Ovary (tissue), 9 donors: ENCODE data around the gene HK1. TPM values are rescaled to one million over a fixed set of nuclear protein-coding genes. Genes with fewer than 3 reads are reported as not detected.

Source experiments
- DNase-seq, 5 donors: peaks; one replicate each; pipeline ENCODE4 v3.0.0-alpha.2; 2019 to 2020
- H3K27ac ChIP-seq, 2 donors: fragments of 200-600 bp; one replicate each; pipeline versions ENCODE4 v1.5.1 to v1.8.0; 2019 to 2022
- H3K27me3 ChIP-seq: fragments of 200-600 bp; one replicate; pipeline ENCODE4 v1.8.0; 2022
- H3K36me3 ChIP-seq: fragments of 200-600 bp; sonication (generic); one replicate; pipeline ENCODE4 v1.5.1; 2019
- H3K4me1 ChIP-seq: one replicate; pipeline ENCODE4 v1.8.1; 2013; ENCODE audit warnings: mild to moderate bottlenecking, moderate library complexity; ENCODE audit not compliant: insufficient read depth
- H3K4me3 ChIP-seq: fragments of 200-600 bp; sonication (generic); one replicate; pipeline ENCODE4 v1.5.1; 2017
- H3K9me3 ChIP-seq, 2 donors: fragments of 200-600 bp in 1 of 2; sonication (generic) in 1 of 2; one replicate each; pipeline versions ENCODE4 v1.5.1 to v1.8.1; 2013 to 2019; ENCODE audit warnings: mild to moderate bottlenecking in 1 of 2, moderate library complexity in 1 of 2
- CTCF ChIP-seq, 3 donors: fragments of 450-650 bp in 2 of 3; fragments of 200-600 bp in 1 of 3; IDR thresholded peaks; one replicate each; pipeline versions ENCODE4 v1.5.1 to v1.8.0; 2016 to 2022; ENCODE audit warnings: antibody characterized with exemption in 3 of 3, mild to moderate bottlenecking in 1 of 3
- EP300 ChIP-seq: sonication (generic); formaldehyde crosslinking; IDR thresholded peaks from one replicate; pipeline ENCODE4 v1.6.1; 2017; ENCODE audit warnings: antibody characterized with exemption
- POLR2A ChIP-seq: fragments of 450-650 bp; IDR thresholded peaks from one replicate; pipeline ENCODE4 v1.6.1; 2017; ENCODE audit warnings: antibody characterized with exemption, mild to moderate bottlenecking, moderate library complexity
- WGBS, 3 donors: extraction: QIAGEN DNeasy Blood & Tissue Kit in 1 of 3; methylation state at CpG; one replicate each; pipeline versions ENCODE4 v1.1.5 to v1.1.7; 2013 to 2017; 5-methylcytosine and 5-hydroxymethylcytosine counted together
- intact Hi-C, 4 donors: fragments of 100-400 bp; cut with DNase I; formaldehyde crosslinking; loops; one replicate each; pipeline versions ENCODE4 v1.11.0 to v1.15.1; 2022 to 2023
- polyA plus RNA-seq, 2 donors: library from polyadenylated mRNA; stranded (reverse); fragments of 200-250 nt in 1 of 2; fragments of 350-450 nt in 1 of 2; fragmentation: Illumina TruSeq in 1 of 2; extraction: RNeasy Lipid Tissue Mini Kit (QIAGEN cat#74804) in 1 of 2; gene quantifications; one replicate each; pipeline ENCODE4 v1.2.3, GENCODE V29; 2013 to 2014
- total RNA-seq, 7 donors: library from RNA; depleted of rRNA in 2 of 7; stranded (reverse); fragments of >200 nt in 2 of 7; fragmentation: NEBNext Ultra II Directional in 3 of 7; extraction: Animal tissue kit (Norgen Biotek cat#: 25700) in 3 of 7; gene quantifications; one replicate each; pipeline versions ENCODE4 v1.1.0 to v1.2.4, GENCODE V29; 2016 to 2023
- donor health status: DM: no; HTN: no; CAD: no; lungs with moderate emphysema.
- donor health status: DM: no; HTN: no; CAD: no.
- donor health status: Bipolar disorder and iron deficiency.
- donor health status: DM: yes; HTN: yes; CAD: no.
- donor health status: DM: no; HTN: no; CAD: no.
- donor health status: DM: yes; HTN: yes; CAD: no.

HK1 gene
- total and polyA plus RNA-seq, 9 donors, result 12.8 to 63.1 (median 35.8) TPM

DNA sequence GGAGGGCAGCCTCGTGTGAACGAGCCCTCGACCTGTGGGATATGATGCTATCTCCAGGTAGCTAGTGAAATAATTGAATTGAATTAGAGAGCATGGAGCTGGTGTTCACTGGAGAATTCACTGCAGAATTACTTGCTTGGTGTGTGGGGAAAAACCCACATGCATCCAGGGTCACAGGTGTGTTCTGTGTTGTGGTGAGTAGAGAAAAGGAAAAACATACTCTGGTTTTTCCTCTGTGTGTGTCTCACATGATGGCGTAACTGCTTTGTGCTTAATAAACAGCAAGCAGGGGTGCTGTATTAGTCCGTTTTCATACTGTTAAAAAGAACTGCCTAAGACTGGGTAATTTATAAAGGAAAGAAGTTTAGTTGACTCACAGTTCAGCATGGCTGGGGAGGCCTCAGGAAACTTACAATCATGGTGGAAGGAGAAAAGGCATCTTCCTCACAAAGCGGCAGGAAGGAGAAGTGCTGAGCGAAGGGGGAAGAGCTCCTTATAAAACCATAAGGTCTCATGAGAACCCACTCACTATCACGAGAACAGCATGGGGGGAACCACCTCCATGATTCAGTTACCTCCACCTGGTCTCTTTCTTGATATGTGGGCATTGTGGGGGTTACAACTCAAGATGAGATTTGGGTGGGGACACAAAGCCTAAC, 75.8 kb downstream of the HK1 start:
- Histone ChIP-seq H3K9me3 (no peaks in the 10 kb centered on the region), H3K36me3 (no peaks in the 10 kb centered on the region), H3K4me1 (no peaks in the 10 kb centered on the region), H3K4me3 (no peak overlapping the region), H3K27me3 (no peaks in the 10 kb centered on the region), H3K27ac (no peak overlapping the region)
- no peak for DNase-seq
- WGBS, 3 donors, result 83 to 93% (median 91%) methylated on average over 8 of the region's 8 CpGs
- intact Hi-C loops, result no loop called here
- TF ChIP-seq POLR2A (no peak), CTCF (IDR thresholded peaks at IDR 0.05) (no peak), EP300 (no peak)

DNA sequence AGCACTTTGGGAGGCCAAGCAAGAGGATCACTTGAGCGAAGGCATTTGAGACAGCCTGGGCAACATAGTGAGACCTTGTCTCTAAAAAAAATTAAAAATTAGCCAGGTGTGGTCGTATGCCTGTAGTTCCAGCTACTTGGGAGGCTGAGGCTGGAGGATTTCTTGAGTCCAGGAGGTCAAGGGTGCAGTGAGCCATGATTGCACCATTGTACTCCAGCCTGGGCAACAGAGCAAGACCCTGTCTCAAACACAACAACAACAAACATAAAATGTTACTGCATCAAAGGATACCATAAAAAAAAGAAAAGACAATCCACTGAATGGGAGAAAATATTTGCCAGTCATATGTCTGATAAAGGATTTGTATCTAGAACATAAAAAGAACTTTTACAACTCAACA, 77.9 kb downstream of the HK1 start:
- 92 to 95% (median 93%) methylated on average over 2 of the region's 2 CpGs for WGBS, 3 donors
- DNase-seq, result no peak
- Histone ChIP-seq H3K27me3 (no peaks in the 10 kb centered on the region), H3K27ac (no peak overlapping the region), H3K36me3 (no peaks in the 10 kb centered on the region), H3K9me3 (no peaks in the 10 kb centered on the region), H3K4me3 (no peak overlapping the region), H3K4me1 (peaks cover 9% of the 10 kb centered on the region)
- intact Hi-C loops, result no loop called here
- TF ChIP-seq CTCF (IDR thresholded peaks at IDR 0.05), result no peak
- TF ChIP-seq EP300, result no peak
- no peak for TF ChIP-seq POLR2A

DNA sequence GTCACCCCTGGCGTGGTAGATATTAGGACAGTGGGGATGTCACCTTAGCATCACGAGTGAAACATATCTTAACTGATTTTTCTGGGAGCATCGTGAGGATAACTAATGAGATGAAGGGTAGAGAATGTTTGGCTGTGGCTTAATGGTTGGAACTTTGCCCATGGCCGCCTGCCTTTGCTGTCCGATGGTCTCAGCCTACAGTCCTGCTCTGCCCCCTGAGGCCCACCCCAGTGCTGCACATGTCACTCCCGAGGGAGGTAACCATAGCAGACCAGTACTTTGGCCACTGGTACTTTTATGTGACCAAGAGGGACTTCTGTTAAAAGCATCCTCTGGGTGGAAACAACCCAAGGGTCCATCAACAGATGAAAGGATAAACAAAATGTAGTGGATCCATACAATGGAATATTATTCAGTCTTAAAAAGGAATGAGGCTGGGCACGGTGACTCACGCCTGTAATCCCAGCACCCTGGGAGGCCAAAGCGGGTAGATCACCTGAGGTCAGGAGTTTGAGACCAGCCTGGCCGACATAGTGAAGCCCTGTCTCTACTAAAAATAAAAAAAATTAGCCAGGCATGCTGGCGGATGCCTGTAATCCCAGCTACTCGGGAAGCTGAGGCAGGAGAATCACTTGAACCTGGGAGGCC, 80.0 kb downstream of the HK1 start:
- no peak overlapping the region for H3K4me3 ChIP-seq
- no peak overlapping the region for H3K27ac ChIP-seq
- TF ChIP-seq CTCF (IDR thresholded peaks at IDR 0.05), result no peak
- TF ChIP-seq EP300, result no peak
- no peak for TF ChIP-seq POLR2A
- no peaks in the 10 kb centered on the region for H3K36me3 ChIP-seq
- H3K4me1 ChIP-seq, result peaks cover 10% of the 10 kb centered on the region
- 80 to 82% (median 80%) methylated on average over 12 of the region's 12 CpGs for WGBS, 3 donors
- no peaks in the 10 kb centered on the region for H3K27me3 ChIP-seq
- no peaks in the 10 kb centered on the region for H3K9me3 ChIP-seq
- DNase-seq, result no peak
- intact Hi-C loops, result no loop called here

GRCh38 chr10:69359148-69359547, 80.9 kb downstream of the HK1 start:
- WGBS, 3 donors, result 85 to 91% (median 89%) methylated on average over 3 of the region's 3 CpGs
- no peaks in the 10 kb centered on the region for H3K36me3 ChIP-seq
- H3K27ac ChIP-seq, result no peak overlapping the region
- H3K4me3 ChIP-seq, result no peak overlapping the region
- no peak for TF ChIP-seq POLR2A
- no peak for TF ChIP-seq CTCF (IDR thresholded peaks at IDR 0.05)
- no peak for TF ChIP-seq EP300
- DNase-seq, result no peak
- H3K27me3 ChIP-seq, result no peaks in the 10 kb centered on the region
- intact Hi-C loops, result no loop called here
- peaks cover 10% of the 10 kb centered on the region for H3K4me1 ChIP-seq
- H3K9me3 ChIP-seq, result no peaks in the 10 kb centered on the region
